H1 (cell line): Measurements from ENCODE around the gene ATP2C1.

Experiments used
- CREB1 ChIP-seq: IDR thresholded peaks from 2 replicates; pipeline ENCODE4 v1.6.1; 2012; ENCODE audit warnings: inconsistent platforms
- CTCF ChIP-seq, 3 experiments: IDR thresholded peaks; 1 replicate in 2 of 3; 2 replicates in 1 of 3; pipeline versions ENCODE4 v1.5.1 to v1.6.1; 2011; ENCODE audit warnings: low read length in 3 of 3, mild to moderate bottlenecking in 3 of 3, inconsistent platforms in 2 of 3, low read depth in 1 of 3, moderate library complexity in 1 of 3; ENCODE audit not compliant: insufficient read depth in 1 of 3; ENCODE audit errors: control extremely low read depth in 1 of 3
- EGR1 ChIP-seq: IDR thresholded peaks from 2 replicates; pipeline ENCODE4 v1.6.1; 2011; ENCODE audit warnings: low read depth, low read length, borderline replicate concordance
- EP300 ChIP-seq, 2 experiments: IDR thresholded peaks; 1 replicate in 1 of 2; 2 replicates in 1 of 2; pipeline ENCODE4 v1.6.1; 2011 to 2012; ENCODE audit warnings: low read depth in 2 of 2, low read length in 2 of 2, mild to moderate bottlenecking in 2 of 2, borderline replicate concordance in 1 of 2, inconsistent platforms in 1 of 2, moderate library complexity in 1 of 2
- EZH2 ChIP-seq: fragments of 200-600 bp; sonication (generic); IDR thresholded peaks from 2 replicates; pipeline ENCODE4 v1.7.1; 2012; ENCODE audit warnings: low read depth, mild to moderate bottlenecking, moderate library complexity, low read length, inconsistent platforms; ENCODE audit not compliant: severe bottlenecking
- GABPA ChIP-seq: IDR thresholded peaks from 2 replicates; pipeline ENCODE4 v1.6.1; 2011; ENCODE audit warnings: mild to moderate bottlenecking, low read length, moderate library complexity, borderline replicate concordance; ENCODE audit not compliant: insufficient read depth
- RAD21 ChIP-seq, 2 experiments: IDR thresholded peaks in 1 of 2; conservative IDR thresholded peaks in 1 of 2; 2 replicates each; pipeline ENCODE4 v1.6.1; 2011; ENCODE audit warnings: low read depth in 2 of 2, low read length in 2 of 2, improper control_type of control experiment in 1 of 2, inconsistent platforms in 1 of 2, mild to moderate bottlenecking in 1 of 2, moderate library complexity in 1 of 2
- RBBP5 ChIP-seq: IDR thresholded peaks from 2 replicates; pipeline ENCODE4 v1.7.1; 2012; ENCODE audit warnings: low read depth, mild to moderate bottlenecking, inconsistent platforms, low read length, moderate library complexity, borderline replicate concordance
- SAP30 ChIP-seq: fragments of 300-600 bp; sonication (generic); IDR thresholded peaks from 2 replicates; pipeline ENCODE4 v1.7.1; 2012; ENCODE audit warnings: low read length, moderate library complexity, mild to moderate bottlenecking, inconsistent platforms; ENCODE audit not compliant: insufficient read depth, insufficient replicate concordance
- SIX5 ChIP-seq: IDR thresholded peaks from 2 replicates; pipeline ENCODE4 v1.6.1; 2011; ENCODE audit warnings: mild to moderate bottlenecking, low read depth, low read length
- SRF ChIP-seq: IDR thresholded peaks from 2 replicates; pipeline ENCODE4 v1.6.1; 2011; ENCODE audit warnings: mild to moderate bottlenecking, low read depth, low read length, moderate library complexity
- TCF12 ChIP-seq: IDR thresholded peaks from 2 replicates; pipeline ENCODE4 v1.6.1; 2011; ENCODE audit warnings: low read depth, mild to moderate bottlenecking, low read length

DNA sequence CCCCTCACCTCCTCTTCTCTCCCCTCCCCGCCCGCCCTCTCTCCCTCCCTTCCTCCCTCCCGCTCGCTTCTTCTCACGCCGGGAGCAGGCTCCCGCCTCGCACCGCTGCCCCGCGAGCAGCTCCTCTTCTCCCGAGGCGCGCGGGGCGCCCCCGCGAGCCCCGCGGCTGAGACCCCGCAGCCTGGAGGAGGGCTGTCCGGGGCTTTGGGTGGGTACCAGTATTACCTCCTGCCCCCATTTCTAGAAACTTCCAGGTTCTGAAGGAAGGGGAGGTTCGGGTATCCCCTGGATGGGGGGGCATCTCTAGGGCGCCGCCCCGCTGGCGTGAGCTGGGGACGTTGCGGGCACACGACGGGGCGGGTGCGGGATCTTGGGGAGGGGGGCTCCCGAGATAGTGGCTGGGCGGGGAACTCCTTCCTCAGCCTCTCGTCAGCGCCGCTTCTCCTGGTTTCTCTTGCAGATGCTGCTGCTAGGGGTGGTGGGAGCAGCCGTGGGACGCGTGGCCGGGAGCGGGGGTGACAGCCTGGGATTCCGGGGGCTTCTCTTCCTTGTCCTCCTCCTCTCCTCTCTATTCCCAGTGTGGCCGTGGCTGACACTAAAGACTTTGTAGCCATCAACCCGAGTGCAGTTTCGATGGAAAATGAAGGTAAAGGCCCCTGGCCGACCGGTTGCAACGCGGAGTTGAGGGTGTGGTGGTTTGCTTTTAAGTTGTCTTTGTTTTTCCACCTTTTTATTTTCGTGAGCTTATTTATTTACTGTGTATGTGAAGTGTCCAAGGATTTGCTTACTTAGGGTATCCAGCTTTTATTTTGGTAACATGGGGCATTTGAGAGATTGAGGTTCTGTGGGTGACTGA lies 474 bp downstream of the ATP2C1 start:
- TF ChIP-seq TCF12 = no peak
- TF ChIP-seq SRF = no peak
- no peak for TF ChIP-seq CTCF (IDR thresholded peaks at IDR 0.05; ENCODE audit: control extremely low read depth in 1 of 3, insufficient read depth in 1 of 3, low read depth in 1 of 3, low read length in 3 of 3)
- TF ChIP-seq EZH2 = no peak
- no peak for TF ChIP-seq SIX5
- no peak for TF ChIP-seq RBBP5
- no peak for TF ChIP-seq RAD21 (IDR thresholded peaks at IDR 0.05 in 1 of 2, conservative IDR thresholded peaks at IDR 0.05 in 1 of 2; ENCODE audit: low read depth in 2 of 2, low read length in 2 of 2)
- TF ChIP-seq GABPA = no peak
- no peak for TF ChIP-seq EGR1
- TF ChIP-seq SAP30 = no peak
- no peak for TF ChIP-seq CREB1
- no peak for TF ChIP-seq EP300 (IDR thresholded peaks at IDR 0.05; ENCODE audit: borderline replicate concordance in 1 of 2, low read depth in 2 of 2, low read length in 2 of 2)
